ENCODE data around the gene DDR1.
"Not testable (repeated sequence)": the region's sequence is repeated elsewhere in the genome, so short reads cannot be mapped to it uniquely, and the experiment has no call there.

The DDR1 gene

DNA sequence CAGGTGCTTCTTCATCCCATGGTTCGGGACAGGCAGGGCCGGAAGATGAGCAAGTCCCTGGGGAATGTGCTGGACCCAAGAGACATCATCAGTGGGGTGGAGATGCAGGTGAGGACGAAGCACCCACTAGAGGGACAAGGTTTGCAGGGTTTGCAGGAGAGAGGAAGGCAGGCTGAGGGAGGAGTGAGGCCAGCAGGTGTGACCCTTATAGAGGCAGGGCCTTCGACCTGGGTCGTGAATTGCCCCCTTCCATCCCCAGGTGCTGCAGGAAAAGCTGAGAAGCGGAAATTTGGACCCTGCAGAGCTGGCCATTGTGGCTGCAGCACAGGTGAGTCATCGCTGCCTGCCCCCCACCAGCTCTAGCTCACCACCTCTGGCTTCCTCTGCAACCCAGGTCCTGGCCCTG lies 38.1 kb downstream of the DDR1 start:
- no peak for DNase-seq

DNA sequence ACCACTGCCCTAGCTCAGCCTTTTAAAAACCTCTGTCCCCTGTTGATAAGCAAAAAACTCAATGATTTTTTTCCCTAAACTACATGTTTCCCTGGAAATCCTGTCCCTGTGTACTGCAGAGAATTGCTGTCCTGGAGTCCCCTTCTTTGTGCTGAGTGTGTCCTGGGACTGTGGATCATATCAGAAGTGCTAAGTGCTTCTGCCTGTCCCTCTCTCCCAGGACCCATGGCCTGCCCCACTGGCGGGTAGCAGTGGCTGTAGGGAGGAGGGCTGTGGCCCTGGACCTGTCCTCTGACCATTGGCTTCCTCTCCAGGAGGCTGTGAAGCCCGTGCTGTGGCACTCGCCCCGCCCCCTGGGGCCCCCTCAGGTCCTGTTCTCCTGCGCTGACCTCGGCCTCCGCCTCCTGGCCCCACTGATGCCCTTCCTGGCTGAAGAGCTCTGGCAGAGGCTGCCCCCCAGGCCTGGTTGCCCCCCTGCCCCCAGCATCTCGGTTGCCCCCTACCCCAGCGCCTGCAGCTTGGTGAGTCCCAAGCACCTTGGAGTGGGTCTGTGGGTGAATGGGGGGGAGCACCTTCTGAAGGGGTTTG lies 39.8 kb downstream of the DDR1 start:
- not testable (repeated sequence) for DNase-seq

DNA sequence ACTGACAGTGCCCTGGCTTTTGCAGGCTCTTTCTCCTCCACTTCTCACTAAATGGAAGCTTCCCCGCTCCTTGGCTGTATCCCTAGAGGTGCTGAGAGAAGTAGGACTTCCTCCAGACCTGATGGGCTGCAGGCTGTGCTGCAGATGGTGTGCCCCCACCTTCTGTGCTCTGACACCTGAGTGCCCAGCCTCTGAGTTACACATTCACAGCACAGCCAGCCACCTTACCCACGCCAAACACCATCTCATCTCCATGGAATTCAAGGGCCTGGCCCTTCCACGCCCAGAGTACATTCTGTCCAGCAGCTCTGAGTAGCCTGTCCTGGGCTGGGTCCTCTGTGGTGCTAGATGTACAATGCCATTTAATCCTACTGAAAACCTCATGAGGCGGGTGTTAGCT lies 42.3 kb downstream of the DDR1 start:
- DNase-seq = no peak

DNA sequence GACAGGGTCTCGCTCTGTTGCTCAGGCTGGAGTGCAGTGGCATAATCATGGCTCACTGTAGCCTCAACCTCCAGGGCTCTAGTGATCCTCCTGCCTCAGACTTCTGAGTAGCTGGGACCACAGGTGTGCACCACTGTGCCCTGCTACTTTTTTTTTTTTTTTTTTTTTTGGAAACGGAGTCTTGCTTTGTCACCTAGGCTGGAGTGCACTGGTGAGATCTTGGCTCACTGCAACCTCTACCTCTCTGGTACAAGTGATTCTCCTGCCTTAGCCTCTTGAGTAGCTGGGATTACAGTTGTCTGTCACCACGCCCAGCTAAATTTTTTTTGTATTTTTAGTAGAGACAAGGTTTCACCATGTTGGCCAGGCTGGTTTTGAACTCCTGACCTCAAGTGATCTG lies 42.8 kb downstream of the DDR1 start:
- not testable (repeated sequence) for DNase-seq

DNA sequence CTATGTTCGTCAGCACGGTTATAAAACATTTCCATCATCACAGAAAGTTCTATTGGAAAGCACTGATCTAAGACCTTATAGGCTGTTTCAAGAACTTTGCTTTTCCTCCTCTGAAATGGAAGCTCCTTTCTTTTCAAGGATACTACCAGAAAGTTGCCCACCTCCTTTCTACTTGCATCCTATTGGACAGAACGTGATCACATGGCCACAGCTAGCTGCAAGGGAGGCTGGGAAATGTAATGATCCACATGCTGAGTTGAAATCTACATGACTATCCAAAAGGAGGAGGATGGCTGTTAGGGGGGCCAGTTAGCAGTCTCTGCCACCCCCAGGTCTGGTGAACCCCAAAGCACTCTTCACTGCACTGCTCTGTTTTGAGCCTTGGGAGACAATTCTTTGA lies 44.4 kb downstream of the DDR1 start:
- no peak for DNase-seq

DNA sequence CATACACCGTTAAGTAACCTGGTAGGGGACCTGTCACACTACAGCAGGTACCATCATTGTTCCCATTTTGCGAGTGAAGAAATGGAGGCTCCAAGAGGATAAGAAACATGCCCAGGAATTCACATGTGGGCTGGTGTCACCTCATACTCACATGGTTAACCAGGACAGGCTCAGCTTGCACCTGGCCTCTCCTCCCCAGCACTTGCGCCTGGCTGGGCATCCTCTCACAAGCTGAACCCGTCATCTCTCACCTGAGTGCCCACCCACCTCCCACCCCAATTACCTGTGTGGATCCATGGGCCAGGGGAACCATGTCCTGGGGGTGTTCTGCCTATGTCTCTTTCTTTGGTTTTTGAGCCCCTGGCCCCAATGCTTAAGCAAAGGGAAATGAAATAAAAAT lies 46.2 kb downstream of the DDR1 start:
- no peak for DNase-seq

DNA sequence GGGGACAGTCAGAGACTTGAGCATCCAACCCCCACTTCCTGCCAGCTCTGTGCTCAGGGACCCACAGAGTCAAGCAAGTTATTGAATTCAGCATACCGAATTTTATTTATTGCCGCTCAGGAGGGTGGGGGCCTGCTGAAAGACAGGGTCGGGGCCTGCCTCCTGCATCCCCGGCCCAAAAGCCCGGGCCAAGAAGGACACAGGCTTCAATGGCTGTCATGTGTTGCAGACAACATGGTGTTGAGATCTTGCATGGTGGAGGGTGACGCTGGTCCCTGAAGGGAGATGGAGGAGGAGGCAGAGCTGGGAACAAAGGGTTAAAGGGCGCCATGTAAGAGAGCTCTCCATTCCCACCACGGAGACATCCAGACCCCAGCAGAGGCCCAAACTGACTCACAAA lies 47.0 kb downstream of the DDR1 start:
- DNase-seq = no peak

DNA sequence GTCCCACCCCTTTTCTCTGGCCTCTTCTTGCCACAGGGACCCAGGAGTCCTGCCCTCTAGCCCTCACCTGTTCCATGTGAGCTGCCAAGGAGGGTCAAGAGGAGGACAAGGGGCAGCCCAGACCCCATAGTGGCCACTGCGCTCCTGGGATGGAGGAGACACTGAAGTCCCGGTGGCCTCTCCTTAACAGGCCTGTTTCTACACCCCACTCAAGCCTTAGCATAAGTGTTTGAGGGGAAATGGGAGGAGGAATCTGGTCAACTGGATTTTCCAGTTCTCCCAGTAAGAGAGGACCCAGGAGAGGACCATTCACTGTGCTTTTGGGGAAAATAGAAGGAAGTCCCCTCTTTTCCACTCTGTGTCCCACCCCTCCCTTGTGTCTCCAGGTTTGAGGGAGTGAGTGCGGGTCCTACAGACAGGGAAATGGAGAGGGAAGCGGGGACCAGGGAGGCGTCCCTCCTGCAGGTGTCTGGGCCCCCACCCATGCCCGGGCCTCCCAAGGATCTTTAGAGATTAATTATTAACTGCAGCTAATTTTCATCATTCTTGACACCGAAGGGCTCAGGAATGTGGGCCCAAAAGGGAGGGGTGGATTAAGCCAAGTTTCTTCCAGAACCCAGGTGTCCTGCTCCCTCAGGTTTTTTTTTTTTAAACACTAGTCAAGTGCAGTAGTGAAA lies 47.8 kb downstream of the DDR1 start, which contains the start of gene SFTA2:
TSS of gene SFTA2 (minus strand) at position 202 of the 677 bp plus-strand sequence. CDS start at position 128, 74 bp downstream.
- no peak for DNase-seq

DNA sequence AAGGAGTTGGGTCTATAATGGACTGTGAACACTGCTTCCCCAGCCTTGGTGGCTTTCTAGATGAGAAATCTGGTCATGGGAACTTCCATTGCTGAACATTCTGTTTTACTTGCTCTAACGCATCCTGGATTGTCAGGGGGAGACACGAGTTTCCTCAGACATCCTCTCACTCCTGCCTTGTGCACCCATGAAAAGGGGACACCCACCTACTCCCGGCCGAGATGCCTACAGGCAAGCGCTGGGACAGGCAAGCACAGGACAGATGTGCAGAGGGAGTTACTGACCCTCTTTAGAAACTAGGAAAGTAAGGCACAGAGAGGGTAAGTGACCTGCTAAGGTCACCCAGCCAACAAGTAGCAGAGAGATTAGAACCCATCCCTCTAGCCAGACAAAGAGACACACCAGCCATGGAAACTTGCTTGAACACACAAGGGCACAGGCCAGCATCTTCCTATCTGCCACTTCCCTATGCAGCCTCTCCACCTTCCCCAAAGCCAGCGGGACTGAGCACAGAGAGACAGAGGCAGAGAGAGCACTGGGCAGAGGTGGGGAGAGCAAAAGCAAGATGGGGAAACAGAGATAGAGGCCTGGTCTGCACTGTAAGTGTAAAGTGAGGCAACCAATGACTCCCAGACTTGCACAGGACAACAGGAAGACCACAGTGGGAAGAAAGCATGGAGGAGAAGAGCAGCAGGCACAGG lies 48.5 kb downstream of the DDR1 start:
- no peak for DNase-seq

DNA sequence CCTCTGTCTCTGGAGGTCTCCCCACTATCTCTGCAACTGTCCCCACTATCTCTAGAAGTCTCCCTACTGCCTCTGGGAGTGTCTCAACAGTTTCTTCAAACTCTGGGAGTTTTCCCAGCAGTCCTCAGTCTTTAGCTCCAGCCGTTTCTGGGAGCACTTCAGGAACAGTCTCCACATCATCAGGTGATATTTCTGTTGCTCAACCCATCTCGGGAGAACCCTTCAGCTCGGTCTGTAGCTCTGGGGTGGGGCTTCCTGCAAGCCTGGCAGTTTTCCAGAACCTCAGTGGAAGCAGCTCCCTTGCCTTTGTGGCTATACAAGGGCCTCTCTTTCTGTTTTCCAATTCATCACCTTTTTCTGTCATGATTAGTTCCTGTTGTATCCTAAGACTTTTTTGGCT lies 50.7 kb downstream of the DDR1 start:
- no peak for DNase-seq

DNA sequence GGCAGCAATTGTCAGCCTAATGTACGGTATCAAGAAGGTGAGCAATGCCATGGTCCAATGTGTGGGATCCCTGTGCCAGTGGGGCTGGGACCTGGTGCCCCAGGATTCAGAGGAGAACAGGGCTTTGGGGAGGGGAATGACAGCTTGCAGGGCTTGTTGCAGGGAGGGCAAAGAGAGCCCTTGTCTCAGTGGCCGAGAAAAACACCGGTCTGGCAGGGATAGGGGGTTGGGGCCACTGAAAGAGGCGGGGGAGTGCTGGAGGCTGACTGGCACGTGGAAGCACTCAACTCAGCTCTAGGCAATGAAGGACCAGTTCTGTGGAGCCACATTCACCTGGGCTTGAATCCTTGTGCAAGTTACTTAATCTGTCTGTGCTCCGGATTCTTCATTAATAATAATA lies 52.9 kb downstream of the DDR1 start:
- DNase-seq = no peak

DNA sequence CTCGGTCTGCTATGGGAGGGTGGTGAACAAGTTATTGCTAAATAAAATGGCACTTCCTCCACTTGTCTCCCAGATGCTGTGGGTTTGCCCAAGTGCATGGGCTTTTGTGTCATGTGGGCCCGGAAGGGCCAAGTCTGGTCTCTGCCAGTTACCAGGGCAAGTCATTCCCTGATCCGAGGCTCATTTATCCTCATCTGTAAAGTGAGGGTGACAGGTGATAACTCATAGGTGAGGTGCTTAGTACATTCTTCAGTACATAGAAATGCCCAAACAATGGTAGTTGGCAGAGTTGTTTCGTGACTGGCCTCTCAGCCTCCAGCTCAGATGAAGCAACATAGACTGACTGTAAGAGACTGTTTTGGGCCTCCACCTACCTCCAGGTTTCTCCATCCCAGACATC lies 54.4 kb downstream of the DDR1 start:
- DNase-seq = no peak

DNA sequence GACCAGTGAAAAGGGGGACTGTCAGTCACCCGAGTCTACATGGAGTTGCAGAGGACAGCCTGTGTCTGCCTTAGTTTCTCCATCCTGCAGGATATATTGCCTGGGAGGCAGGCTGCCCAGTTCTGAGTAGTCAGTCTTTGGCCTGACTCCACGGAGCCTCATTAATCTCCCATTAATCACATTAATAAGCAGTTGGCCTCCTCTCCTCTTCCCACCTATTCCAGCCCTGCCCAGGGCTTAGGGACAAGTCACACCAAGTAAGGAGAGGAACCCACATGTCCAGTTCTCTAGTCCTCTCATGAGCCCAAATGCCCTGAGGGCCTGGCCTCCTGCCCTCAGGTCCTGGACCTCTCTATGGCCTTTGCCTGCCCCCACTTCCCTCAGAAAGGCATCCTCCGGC lies 55.2 kb downstream of the DDR1 start:
- no peak for DNase-seq

DNA sequence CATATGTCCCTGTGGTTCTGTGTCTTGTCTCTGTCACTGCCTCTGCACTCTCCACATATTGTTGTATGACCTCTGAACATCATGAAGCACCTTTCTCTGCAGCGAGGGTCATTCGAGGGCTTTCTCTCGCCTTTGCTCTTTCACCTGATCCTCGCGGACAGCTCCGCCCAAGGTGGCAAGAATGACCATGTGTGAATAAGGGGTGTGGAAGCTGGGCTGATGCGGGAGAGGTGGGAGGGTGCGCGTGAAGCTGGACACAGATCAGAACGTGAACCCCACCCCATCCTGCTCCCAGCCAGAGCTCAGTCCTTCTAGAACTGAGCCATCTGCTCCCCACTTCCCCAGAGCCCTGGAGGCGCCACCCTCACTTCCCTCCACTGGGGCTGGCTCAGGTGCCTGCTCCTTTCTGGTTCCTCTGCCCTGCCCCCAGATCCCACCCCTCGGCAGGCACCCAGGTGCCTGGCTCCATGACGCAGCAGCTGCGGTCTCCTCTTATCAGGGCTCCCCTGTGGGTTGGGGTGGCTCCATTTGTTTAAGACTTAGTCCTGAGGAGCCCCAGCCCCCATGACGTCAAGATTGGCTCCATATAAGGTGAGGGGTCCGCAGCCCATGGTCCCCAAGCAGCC lies 56.2 kb downstream of the DDR1 start, which contains the start of gene MUCL3:
TSS of gene MUCL3 (plus strand) at position 613 of the 626 bp plus-strand sequence. CDS start 27 bp downstream, outside the sequence.
- no peak for DNase-seq

DNA sequence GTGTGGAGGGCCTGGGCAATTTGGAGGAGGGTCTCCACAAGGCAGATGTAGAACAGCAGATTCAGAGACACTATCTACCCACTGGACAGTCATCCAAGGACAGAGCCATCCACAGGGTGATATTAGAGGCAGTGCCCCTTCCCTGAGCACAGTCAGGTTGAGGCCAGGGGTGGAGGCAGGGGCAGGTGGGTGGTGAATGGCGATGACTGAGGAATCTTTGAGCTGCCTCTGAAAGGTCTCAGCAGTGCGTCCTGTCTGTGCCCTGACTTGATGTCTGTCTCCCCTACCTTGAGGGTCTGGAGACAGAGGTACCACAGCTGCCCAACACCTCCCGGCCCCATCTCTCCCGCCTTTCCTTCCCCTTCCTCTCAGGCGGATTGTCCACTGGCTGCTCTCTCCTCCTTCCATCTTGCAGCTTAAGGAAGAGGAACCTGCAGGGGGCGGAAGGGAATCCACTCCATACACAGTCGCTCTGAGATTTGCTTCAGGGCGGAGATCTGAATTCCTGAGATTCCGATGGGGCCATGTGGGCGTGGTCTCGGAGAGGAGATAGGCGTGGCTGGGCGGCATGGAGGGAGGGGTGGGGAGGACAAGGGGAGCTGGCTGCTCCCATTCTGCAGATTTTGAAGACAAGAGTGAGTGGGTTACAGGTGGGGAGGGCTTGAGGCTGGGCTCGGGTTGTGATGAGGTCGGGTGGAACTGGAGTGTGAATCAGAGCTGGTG lies 58.2 kb downstream of the DDR1 start:
- no peak for DNase-seq

DNA sequence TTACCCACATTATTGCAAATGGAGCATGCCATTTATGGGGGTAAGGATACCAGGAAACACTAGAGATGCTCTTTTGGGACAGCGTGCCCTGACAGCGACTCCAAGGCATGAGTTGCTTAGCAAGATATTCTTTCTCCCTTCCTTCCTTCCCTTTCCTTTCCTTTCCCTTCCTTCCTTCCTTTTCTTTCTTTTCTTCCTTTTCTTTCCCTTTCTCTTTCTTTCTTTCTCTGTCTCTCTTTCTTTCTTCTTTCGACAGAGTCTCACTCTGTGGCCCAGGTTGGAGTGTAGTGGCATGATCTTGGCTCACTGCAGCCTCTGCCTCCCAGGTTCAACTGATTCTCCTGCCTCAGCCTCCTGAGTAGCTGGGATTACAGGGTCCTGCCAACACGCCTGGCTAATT lies 59.7 kb downstream of the DDR1 start:
- no peak for DNase-seq

DNA sequence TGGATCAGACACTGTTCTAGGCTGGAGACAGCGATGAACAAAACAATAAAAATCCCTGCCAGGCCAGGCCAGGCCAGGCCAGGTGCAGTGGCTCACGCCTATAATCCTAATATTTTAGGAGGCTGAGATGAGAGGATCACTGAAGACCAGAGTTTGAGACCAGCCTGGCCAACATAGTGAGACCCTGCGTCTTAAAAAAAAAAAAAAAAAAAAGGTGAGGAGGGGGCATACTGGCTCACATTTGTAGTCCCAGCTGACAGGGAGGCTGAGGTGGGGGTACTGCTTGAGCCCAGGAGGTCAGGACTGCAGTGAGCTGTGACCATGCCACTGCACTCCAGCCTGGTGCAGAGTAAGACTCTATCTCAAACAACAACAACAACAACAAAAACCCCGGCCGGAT lies 61.0 kb downstream of the DDR1 start:
- DNase-seq = no peak

DNA sequence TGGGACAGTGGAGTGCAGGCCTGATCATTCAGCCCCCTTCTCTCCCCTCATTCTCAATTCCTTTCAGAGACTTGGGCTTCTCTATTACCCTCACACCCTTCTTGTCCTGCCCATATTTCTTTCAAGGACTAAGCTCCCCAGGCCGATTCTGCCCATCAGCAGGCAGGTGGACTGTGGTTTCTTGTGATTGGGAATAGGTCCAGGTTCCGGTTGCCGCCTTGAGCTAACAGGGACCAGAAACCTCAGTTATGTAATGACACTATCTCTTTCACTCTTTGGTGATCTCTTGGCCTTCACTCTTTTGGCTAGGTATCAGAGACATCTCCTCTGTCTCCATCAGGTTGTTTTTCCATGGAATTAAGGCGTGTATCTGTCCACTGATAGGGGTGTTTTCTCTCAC lies 62.9 kb downstream of the DDR1 start:
- no peak for DNase-seq

DNA sequence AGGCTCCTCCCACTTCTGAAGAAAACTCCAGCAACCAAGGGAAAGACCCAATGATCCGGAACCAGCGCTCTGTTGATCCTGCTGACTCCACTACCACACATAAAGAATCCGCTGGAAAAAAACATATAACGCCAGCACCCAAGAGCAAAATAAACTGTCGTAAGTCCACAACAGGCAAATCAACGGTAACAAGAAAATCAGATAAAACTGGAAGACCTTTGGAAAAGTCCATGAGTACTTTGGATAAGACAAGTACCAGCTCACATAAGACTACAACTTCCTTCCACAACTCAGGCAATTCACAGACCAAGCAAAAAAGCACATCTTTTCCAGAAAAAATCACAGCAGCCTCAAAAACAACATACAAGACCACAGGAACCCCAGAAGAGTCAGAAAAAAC lies 64.5 kb downstream of the DDR1 start:
- DNase-seq = no peak
